Ishikawa (cell line): Measurements from ENCODE around the gene CALR.
A peak's percentile ranks its signal among the peaks of the same experiment; 100 is the strongest.

Experiments used
- CEBPB ChIP-seq: IDR thresholded peaks from 2 replicates; pipeline ENCODE4 v1.6.1; 2012
- CREB1 ChIP-seq: IDR thresholded peaks from 2 replicates; pipeline ENCODE4 v1.6.1; 2012; ENCODE audit warnings: low read depth
- EGR1 ChIP-seq: IDR thresholded peaks from 2 replicates; pipeline ENCODE4 v1.6.1; 2012
- EP300 ChIP-seq: IDR thresholded peaks from 2 replicates; pipeline ENCODE4 v1.6.1; 2012; ENCODE audit warnings: borderline replicate concordance
- FOXM1 ChIP-seq: IDR thresholded peaks from 2 replicates; pipeline ENCODE4 v1.6.1; 2012; ENCODE audit warnings: low read depth, borderline replicate concordance
- MAX ChIP-seq: IDR thresholded peaks from 2 replicates; pipeline ENCODE4 v1.6.1; 2012
- NFIC ChIP-seq: IDR thresholded peaks from 2 replicates; pipeline ENCODE4 v1.6.1; 2012
- RAD21 ChIP-seq: IDR thresholded peaks from 2 replicates; pipeline ENCODE4 v1.6.1; 2012; ENCODE audit warnings: low read depth
- REST ChIP-seq: IDR thresholded peaks from 2 replicates; pipeline ENCODE4 v1.6.1; 2012; ENCODE audit warnings: low read depth, mild to moderate bottlenecking
- TAF1 ChIP-seq: IDR thresholded peaks from 2 replicates; pipeline ENCODE4 v1.6.1; 2012; ENCODE audit warnings: low read depth, mild to moderate bottlenecking
- TCF12 ChIP-seq: IDR thresholded peaks from 2 replicates; pipeline ENCODE4 v1.6.1; 2012; ENCODE audit warnings: low read depth
- TEAD4 ChIP-seq: IDR thresholded peaks from 2 replicates; pipeline ENCODE4 v1.6.1; 2012
- USF1 ChIP-seq: IDR thresholded peaks from 2 replicates; pipeline ENCODE4 v1.6.1; 2012
- YY1 ChIP-seq: IDR thresholded peaks from 2 replicates; pipeline ENCODE4 v1.6.1; 2012; ENCODE audit warnings: low read depth
- ZBTB7A ChIP-seq: IDR thresholded peaks from 2 replicates; pipeline ENCODE4 v1.6.1; 2012; ENCODE audit warnings: low read depth

Gene CALR

GRCh38 chr19:12957389-12957952 is 19.1 kb downstream of the CALR start:
- TF ChIP-seq MAX (peak; percentile 13; the same call in 1 of the 2 replicates), TCF12 (0 out of 2 replicates have a peak, but pooled peaks have one; percentile 41)

- TF ChIP-seq ZBTB7A (no peak), EP300 (no peak), CEBPB (no peak), TAF1 (no peak), YY1 (no peak), REST (no peak), EGR1 (no peak), RAD21 (no peak), TEAD4 (no peak), CREB1 (no peak), MAX (no peak), FOXM1 (no peak), TCF12 (no peak)
Measured at GRCh38 chr19:12959481-12959880, 21.1 kb downstream of the CALR start.

GRCh38 chr19:12965017-12965811 is 26.8 kb downstream of the CALR start:
- peak; percentile 15; the same call in 1 of the 2 replicates for TF ChIP-seq TEAD4
- peak; percentile 45; the same call in 1 of the 2 replicates for TF ChIP-seq MAX
- no peak for TF ChIP-seq CEBPB
- 0 out of 2 replicates have a peak, but pooled peaks have one; percentile 45 for TF ChIP-seq TAF1
- no peak for TF ChIP-seq USF1
- peak; percentile 95 for TF ChIP-seq ZBTB7A
- TF ChIP-seq EGR1, result peak; percentile 37; the same call in 1 of the 2 replicates
- peak; percentile 73 for TF ChIP-seq RAD21

- TF ChIP-seq RAD21 (no peak), FOXM1 (no peak), TAF1 (no peak), TCF12 (no peak), EGR1 (no peak), USF1 (no peak), ZBTB7A (no peak), YY1 (no peak), REST (no peak), MAX (no peak)
Measured at GRCh38 chr19:12965812-12966135, 27.4 kb downstream of the CALR start.

GRCh38 chr19:12967907-12968306 is 29.5 kb downstream of the CALR start:
- TF ChIP-seq EGR1 (no peak), USF1 (no peak), TCF12 (no peak), FOXM1 (no peak), YY1 (no peak), CREB1 (no peak), TEAD4 (no peak), NFIC (no peak), RAD21 (no peak), MAX (no peak), REST (no peak), CEBPB (no peak), EP300 (no peak)
